NCI-H1694 (cell line): ENCODE measurements around the gene GJD3.
"Not testable (repeated sequence)": the region's sequence is repeated elsewhere in the genome, so short reads cannot be mapped to it uniquely, and the experiment has no call there.

Experiments
- DNase-seq: peaks from one replicate; lab custom pipeline; 2025; lab: John Stamatoyannopoulos, UW

The GJD3 gene

DNA sequence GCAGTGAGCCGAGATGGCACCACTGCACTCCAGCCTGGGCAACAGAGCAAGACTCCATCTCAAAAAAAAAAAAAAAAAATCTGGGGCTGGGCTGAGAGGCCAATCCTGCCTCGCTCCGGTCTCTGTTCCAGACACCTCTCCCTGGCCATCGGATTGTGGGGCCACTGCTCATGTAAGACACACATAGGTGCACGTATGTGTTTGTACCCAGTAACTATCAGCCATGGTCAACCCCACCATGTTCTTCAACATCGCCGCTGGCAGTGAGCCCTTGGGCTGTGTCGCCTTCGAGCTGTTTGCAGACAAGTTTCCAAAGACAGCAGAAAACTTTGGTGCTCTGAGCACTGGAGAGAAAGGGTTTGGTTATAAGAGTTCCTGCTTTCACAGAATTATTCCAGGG lies 3.2 kb upstream of the GJD3 start:
- not testable (repeated sequence) for DNase-seq

DNA sequence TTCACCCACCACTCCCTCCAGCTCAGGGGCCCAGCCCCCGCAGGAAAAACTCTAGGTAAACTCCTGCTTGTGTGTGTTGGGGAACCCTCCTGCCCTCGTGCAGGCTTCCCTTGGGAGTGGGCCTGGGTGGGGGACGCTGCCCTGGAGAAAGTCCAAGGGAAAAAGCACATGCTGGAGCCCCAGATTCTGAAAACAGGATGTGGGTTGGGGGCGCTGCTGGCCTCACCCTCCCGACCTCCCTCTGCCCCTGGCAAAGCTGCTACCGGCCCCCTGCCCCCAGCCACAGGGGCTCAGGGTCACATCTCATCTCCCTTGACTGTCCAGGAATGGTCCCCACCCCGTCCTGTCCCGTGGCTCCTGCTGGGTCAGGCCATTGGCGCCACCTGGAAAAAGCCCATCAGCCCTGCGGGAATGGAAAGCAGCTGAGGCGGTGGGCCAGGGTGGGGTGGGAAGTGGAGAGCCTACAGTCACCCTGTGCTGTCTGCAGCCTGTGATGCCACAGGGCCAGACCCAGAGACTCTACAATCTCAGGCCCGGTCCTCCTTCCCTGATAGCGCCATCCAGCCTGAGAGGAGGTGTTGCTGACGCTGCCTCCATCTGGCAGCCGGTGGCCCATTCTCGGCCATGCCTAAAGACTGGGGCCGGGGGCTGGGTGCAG lies 2.5 kb upstream of the GJD3 start:
- no peak for DNase-seq

DNA sequence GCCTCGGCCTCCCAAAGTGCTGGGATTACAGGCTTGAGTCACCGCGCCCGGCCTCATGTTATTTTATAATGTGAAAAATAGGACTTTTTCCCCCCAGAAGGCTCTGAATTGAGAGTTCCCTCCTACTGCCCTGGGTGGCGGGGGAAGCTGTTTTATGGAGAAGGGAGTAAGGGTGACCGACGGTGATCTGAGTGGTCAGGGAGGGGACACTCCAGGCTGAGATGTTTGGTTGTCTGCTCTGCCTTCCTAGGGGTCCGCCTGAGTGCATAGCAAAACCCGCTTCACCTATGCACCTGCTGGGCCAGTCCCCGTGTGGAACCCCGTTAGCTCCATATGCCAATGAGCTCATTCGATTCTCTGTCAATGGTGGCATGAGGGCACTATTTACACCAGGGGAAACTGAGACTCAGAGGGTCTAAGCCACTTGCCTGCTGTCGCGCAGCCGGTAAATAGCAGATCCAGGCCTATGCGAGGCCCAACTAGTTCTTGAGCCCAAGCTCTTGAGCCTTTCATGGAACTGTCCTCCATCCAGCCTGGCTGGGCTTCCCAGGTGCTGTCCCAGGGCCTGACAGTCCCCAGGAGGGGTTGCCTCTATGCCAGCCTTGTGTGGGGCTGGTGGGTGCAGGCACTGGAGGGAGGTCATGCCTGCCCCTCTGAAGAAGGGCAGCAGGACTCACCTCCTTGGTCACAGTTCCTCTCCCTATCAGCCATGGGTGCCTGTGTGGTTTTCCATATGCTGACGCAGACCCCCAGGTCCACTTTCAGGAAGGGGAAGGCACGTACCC lies 1.7 kb upstream of the GJD3 start:
- no peak for DNase-seq

DNA sequence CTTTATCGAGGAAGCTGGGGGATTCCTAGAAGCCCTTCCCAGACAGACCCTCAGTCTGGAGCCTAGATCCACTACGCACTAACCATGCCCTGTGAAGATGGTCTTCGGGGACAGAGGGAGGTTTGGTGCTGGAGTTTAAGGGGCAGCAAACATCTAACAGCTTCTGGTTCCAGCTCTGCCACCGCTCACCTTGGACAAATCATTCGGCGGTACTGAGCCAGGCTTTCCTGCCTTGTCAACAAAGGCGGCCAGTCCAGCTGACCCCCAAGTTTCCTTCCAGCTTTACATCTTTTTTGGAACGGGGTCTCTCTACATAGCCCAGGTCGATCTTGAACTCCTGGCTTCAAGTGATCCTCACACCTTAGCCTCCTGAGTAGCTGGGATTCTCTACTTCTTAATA lies 369 bp upstream of the GJD3 start:
- no peak for DNase-seq

DNA sequence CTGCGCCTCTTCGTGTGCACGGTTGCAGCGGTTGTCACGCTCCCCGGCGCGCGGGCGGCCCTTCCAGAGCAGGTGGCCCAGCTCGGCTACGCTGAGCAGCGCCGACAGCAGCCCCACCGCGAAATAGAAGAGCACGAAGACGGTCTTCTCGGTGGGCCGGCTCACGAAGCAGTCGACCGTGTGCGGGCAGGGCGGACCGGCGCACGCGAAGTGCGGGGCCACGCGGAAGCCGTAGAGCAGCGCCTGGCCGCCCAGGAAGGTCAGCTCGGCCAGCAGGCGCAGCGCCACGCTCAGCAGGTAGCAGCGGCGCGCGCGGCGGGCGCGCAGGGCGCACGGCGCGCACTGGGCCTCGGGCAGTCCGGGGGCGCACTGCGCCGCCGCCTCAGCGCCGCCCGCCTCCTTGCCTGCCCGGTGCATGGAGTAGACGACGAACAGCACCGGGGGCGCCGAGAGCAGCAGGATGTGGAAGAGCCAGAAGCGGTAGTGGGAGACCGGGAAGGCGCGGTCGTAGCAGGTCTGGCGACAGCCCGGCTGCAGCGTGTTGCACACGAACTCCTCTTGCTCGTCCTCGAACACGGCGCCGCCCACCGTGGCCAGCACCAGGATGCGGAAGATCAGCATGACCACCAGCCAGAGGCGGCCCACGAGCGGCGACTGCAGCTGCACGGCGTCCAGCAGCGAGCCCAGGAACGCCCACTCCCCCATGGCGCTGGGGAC lies 1.3 kb downstream of the GJD3 start:
- no peak for DNase-seq

DNA sequence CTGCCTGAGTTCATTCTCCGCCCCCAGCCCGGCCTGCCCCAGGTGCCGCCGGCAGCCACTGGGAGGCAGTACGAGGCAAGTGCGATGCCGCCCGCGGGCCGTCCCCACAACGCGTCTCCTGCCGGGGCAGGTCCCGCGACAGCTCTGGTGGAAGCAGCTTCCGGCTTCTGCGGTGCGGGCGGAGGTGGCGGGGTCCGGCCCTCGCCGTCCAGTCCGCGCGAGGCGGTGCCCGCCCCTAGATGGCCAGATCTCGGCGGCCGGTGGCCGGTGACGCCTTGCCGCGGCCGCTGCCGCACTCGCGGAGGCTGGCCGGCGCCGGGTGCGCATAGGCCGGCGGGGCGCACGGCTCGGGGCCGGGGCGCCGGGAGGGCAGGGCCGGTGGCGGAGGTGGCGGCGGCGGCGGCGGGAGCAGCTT lies 1.8 kb downstream of the GJD3 start:
- DNase-seq: peak; percentile 56

DNA sequence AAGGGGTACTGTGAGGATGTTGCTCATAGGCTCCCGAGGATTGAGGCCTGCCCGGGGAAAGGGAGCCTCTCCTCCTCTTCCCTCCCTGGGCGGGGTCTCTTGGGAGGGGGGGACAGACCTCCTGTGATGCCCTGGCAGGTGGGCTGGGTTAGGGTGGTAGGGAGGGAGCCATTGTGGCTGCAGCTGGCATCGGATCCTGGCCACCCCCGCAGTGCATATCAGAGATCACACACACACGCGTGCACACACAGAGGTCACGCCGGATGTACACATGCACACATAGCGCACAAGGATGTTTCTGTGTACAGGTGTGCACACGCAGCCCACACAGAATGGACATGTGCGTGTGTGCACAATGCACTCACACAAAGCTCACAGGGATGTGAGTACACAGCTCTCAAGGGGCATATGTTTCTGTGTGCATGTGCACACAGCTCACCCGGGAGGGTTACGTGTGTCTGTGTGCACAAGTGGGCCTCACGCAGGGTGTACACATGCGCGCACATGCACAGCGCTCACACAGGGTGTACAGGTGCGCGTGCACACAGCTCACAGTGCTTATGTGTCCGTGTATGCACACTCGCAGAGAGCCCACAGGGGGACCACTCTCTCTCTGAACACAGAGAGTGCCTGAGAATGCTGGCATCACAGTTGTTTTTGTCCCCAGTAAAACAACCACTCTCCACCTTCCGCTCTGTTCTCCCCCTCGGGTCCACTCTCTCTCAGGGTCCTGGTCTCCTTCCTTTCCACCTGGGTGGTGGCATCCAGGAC lies 2.4 kb downstream of the GJD3 start:
- DNase-seq: no peak

DNA sequence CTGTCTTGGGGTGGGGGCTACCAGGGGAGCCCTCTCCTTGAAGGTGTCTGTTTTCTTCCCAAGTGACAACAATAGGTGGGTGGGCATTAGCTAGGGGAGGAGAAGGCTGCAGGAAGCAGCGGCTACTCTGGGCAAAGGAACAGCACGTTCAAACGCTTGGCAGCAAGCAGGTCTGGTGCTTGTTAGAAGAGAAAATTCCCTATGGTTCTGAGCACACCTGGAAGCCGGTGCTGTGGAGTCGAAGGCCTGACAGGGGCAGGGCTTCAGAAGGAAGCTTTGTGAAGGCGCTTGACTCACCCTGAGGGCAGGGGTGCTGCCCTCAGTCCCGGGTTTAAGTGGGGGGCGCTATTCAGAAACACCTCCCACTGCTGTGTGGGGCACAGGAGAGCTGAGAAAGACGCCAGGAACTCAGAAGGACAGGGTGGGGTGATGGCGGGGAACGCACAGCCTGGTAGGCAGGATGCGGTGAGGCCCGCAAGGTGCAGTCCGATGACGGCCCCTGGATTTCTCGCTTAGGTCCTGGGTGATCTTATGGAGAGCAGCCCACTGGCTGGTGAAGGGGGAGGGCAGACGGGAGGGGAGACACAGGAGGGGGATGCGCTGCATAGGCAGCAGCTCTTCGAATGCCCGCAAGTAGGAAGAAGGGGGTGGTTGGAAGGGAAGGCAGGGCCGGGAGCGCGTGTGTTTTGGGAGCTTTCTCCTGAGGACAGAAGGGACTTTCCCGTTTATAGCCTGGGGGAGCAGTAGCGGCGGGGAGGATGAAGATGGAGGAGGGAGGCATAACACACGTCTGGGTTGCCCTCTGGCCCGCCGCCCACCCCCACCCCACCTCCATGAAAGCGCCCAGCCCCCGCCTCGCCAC lies 3.2 kb downstream of the GJD3 start:
- DNase-seq: no peak

DNA sequence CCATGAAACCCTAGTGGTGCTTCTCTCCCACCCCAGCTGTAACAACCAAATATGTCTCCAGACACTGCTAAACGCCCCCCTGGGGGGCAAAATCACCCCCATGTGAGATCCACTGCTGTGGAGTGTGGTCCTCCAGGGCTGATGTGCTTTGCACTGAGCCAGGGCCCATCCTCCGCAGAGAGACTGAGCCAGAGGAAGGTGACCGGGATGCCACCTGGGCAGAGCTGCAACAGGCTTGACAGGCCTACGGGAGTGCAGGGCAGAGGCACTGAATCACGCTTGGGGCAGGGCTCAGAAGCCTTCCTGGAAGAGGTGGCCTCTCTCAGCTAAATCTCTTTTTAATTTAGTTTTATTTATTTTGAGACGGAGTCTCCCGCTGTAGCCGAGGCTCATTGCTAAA lies 4.4 kb downstream of the GJD3 start:
- no peak for DNase-seq

DNA sequence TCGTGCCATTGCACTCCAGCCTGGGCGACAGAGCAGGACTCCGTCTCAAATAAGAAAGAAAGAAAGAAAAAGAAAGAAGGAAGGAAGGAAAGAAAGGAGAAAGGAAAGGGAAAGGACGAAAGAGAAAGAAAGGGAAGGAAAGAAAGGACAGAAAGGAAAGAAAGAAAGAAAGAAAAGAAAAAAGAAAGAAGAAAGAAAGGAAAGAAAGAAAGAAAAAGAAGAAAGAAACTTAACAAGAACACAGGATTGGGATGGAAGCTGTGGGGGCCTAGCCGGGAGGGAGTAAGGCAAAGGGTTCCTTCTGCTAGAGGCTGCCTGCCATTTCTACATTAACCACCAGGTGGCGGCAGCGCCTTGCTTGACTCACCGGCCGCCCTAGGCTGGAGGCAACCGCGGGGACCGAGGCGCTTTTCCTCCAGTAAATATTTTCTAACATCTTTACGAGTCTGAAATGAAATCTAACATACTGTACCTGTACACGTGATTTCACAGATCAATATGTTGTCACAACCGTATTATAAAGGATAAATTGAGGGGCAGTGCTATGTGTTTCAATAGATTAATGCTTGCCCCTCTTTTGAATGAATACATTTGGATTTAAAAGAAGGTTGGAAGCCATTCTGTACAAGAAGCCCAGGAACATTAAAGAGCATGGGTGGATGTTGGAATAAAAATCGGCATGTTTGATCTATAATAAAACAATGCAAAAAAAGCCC lies 6.1 kb downstream of the GJD3 start:
- DNase-seq: peak; percentile 92

DNA sequence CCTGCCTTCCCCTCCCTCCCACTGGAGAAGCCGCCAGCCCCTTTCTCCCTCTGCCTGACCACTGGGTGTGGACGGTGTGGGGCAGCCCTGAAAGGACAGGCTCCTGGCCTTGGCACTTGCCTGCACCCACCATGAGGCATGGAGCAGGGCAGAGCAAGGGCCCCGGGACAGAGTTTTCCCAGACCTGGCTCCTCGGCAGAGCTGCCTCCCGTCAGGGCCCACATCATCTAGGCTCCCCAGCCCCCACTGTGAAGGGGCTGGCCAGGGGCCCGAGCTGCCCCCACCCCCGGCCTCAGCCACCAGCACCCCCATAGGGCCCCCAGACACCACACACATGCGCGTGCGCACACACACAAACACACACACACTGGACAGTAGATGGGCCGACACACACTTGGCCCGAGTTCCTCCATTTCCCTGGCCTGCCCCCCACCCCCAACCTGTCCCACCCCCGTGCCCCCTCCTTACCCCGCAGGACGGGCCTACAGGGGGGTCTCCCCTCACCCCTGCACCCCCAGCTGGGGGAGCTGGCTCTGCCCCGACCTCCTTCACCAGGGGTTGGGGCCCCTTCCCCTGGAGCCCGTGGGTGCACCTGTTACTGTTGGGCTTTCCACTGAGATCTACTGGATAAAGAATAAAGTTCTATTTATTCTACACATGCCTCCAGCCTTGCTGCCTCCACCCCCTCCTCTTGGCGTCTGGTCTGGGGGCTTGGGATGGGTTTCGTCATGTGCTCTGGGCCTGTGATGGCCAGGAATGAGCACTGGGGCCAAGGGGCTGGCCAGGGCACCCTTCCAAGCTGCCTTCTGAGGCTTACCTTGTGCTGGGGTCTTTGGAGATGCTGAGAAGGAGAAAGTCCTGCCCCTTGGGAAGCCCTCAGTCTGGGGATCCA lies 7.3 kb downstream of the GJD3 start:
- no peak for DNase-seq

DNA sequence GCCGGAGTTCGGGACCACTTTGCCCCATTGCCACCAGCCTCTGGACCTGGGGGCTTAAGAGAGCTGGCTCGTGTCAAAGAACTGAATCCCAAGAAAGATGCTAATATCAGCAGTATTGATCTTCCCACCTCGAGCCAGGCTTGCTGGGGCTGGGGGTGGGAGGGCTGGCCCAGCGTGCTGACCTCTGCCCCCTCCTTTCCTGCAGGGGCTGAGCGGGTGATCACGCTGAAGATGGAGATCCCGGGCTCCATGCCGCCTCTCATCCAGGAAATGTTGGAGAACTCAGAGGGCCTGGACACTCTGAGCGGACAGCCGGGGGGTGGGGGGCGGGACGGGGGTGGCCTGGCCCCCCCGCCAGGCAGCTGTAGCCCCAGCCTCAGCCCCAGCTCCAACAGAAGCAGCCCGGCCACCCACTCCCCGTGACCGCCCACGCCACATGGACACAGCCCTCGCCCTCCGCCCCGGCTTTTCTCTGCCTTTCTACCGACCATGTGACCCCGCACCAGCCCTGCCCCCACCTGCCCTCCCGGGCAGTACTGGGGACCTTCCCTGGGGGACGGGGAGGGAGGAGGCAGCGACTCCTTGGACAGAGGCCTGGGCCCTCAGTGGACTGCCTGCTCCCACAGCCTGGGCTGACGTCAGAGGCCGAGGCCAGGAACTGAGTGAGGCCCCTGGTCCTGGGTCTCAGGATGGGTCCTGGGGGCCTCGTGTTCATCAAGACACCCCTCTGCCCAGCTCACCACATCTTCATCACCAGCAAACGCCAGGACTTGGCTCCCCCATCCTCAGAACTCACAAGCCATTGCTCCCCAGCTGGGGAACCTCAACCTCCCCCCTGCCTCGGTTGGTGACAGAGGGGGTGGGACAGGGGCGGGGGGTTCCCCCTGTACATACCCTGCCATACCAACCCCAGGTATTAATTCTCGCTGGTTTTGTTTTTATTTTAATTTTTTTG lies 8.5 kb downstream of the GJD3 start:
- no peak for DNase-seq

DNA sequence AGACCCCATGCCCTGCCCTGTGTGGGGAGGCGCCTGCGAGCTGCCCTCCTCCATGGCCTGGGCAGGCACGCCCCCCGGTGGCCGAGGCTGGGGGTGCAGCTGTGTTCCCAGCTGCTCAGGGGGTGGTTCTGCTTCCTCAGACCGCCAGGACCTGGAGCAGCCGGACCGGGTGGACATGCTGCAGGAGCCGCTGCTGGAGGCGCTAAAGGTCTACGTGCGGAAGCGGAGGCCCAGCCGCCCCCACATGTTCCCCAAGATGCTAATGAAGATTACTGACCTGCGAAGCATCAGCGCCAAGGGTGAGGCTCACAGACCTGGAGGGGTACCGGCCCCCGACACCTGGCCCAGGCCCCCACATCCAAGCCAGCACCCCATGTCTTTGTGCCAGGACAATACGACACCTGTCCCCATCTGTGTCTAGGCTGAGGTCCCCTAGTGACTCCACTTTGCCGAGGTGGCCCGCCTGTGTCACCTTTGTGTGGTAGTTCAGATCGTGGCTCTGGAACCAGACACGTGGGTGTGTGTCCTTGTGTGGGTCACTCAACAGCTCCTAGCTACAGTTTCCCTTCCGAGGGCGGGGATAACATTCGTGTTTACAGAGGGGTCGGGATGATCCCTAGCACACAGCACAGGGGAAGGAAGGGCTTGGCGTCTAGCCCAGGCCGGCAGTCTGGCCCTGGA lies 9.3 kb downstream of the GJD3 start:
- DNase-seq: no peak

DNA sequence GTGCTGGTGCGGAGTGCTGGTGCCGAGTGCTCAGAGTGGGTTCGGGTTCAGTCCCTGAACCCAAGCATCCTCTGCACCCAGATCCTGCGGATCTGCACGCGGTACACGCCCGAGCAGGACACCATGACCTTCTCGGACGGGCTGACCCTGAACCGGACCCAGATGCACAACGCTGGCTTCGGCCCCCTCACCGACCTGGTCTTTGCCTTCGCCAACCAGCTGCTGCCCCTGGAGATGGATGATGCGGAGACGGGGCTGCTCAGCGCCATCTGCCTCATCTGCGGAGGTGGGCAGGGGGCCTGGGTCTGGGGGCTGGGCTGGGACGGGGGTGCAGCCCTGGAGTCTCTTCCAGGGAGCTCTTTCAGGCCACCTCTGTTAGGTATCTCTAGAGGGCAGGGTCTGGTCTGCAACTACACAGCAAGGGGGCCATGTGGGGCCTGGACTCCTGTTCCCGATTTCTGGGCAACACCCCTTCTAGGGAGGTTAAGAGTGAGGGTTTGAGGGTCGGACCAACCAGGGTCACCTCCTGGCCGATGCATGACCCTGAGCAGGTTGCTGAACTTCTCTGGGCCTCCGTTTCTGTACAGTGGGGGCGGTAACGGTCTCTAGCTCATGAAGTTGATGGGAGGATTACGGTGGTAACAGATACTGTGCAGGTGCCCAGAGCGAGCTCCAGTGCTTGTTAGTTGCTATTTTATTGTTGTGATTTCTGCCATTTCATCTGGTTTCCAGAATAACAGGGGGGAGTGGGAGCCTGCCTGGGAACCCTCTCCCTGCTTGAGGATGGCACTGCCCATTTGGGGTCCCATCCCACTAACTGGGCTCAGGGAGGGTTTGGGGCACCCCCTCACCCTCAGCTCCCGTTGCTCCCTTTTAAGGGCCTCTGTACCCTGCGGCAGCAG lies 10.1 kb downstream of the GJD3 start:
- DNase-seq: peak; percentile 34

DNA sequence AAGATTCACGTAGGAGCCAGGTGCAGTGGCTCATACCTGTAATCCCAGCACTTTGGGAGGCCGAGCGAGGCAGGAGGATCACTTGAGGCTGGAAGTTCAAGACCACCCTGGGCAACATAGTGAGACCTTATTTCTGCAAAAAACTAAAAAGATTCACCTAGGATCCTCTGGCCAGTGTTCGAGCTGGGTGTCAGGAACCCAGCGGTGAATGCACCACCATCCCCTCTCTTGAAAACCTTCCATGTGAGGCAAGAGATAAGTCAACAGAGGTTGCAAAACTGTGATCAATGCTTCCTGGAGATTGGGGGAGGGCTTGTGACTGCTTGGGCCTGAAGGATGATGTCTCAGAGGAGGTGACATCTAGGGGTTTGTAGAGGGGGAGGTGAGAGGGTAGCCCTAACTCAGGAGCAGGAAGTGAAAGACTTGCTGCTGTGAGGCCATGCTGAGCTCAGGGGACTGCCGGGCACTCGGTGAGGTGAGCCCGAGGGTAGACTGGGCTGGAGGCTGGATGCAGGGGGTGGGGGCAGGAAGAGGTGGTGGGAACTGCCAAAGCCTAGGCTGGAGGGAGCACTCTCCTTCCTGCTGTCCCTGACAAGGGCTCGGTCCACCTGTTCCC lies 11.7 kb downstream of the GJD3 start:
- DNase-seq: no peak

DNA sequence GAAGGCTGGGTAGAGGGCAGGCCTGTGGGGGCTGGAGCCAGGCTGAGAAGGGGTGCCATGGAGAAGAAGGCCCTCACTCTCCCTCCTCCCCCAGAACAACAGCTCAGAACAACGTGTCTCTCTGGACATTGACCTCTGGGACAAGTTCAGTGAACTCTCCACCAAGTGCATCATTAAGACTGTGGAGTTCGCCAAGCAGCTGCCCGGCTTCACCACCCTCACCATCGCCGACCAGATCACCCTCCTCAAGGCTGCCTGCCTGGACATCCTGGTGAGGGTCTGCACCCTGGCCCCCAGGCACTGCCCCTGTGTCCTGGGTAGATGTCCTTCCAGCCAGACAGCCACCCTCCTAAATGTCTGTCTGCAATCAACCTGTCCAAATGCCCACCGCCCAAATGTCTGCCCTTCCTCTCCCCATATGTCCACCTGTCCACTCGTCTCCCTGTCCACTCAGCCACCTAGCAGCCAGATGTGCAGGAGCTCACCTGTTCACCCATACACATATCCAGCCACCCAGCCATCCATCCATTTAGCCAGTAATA lies 12.2 kb downstream of the GJD3 start:
- no peak for DNase-seq
